Spleen (tissue), 11 donors: ENCODE measurements around the gene COPRS. TPM values are rescaled to one million over a fixed set of nuclear protein-coding genes. Genes with fewer than 3 reads are reported as not detected.

Experiments
- DNase-seq: peaks from one replicate; pipeline ENCODE4 v3.0.0-alpha.2; 2020
- H3K27ac ChIP-seq, 8 donors: fragments of 200-600 bp; sonication (generic) in 7 of 8; 1 replicate in 4 of 8; 2 replicates in 4 of 8; pipeline versions ENCODE4 v1.5.0 to v1.8.0; 2016 to 2021; ENCODE audit warnings: inconsistent platforms in 4 of 8, mild to moderate bottlenecking in 4 of 8, moderate library complexity in 1 of 8
- H3K27me3 ChIP-seq, 7 donors: fragments of 200-600 bp; sonication (generic) in 6 of 7; replicated peaks in 1 of 7; 1 replicate in 4 of 7; 2 replicates in 3 of 7; pipeline versions ENCODE4 v1.5.0 to v1.8.0; 2016 to 2021; ENCODE audit warnings: inconsistent platforms in 3 of 7, mild to moderate bottlenecking in 1 of 7
- H3K36me3 ChIP-seq, 6 donors: fragments of 200-600 bp; sonication (generic) in 5 of 6; 1 replicate in 4 of 6; 2 replicates in 2 of 6; pipeline versions ENCODE4 v1.5.0 to v1.8.0; 2016 to 2021; ENCODE audit warnings: inconsistent platforms in 2 of 6
- H3K4me1 ChIP-seq, 6 donors: fragments of 200-600 bp; sonication (generic) in 5 of 6; 1 replicate in 3 of 6; 2 replicates in 3 of 6; pipeline versions ENCODE4 v1.5.0 to v1.8.0; 2016 to 2021; ENCODE audit warnings: inconsistent platforms in 3 of 6
- H3K4me3 ChIP-seq, 8 donors: fragments of 200-600 bp; sonication (generic) in 7 of 8; 1 replicate in 4 of 8; 2 replicates in 4 of 8; pipeline versions ENCODE4 v1.5.0 to v1.8.0; 2016 to 2021; ENCODE audit warnings: inconsistent platforms in 4 of 8, mild to moderate bottlenecking in 4 of 8, moderate library complexity in 2 of 8
- H3K9me3 ChIP-seq, 8 donors: fragments of 200-600 bp; sonication (generic) in 7 of 8; 1 replicate in 4 of 8; 2 replicates in 4 of 8; pipeline versions ENCODE4 v1.5.0 to v1.8.0; 2016 to 2021; ENCODE audit warnings: inconsistent platforms in 4 of 8
- CTCF ChIP-seq, 11 experiments: fragments of 200-600 bp in 7 of 11; fragments of 450-650 bp in 4 of 11; sonication (generic) in 4 of 11; IDR thresholded peaks in 8 of 11; conservative IDR thresholded peaks in 3 of 11; 1 replicate in 7 of 11; 2 replicates in 4 of 11; pipeline versions ENCODE4 v1.4.0 to v1.8.0; 2016 to 2021; ENCODE audit warnings: antibody characterized with exemption in 11 of 11, inconsistent platforms in 4 of 11, mild to moderate bottlenecking in 1 of 11
- POLR2A ChIP-seq, 3 donors: fragments of 450-650 bp; IDR thresholded peaks; one replicate each; pipeline ENCODE4 v1.5.1; 2017; ENCODE audit warnings: antibody characterized with exemption in 3 of 3, mild to moderate bottlenecking in 1 of 3
- POLR2AphosphoS5 ChIP-seq, 3 donors: sonication (generic); formaldehyde crosslinking; IDR thresholded peaks; one replicate each; pipeline ENCODE4 v1.5.1; 2017; ENCODE audit warnings: antibody characterized with exemption in 3 of 3
- WGBS, 5 donors: extraction: QIAGEN DNeasy Blood & Tissue Kit in 3 of 5; methylation state at CpG; one replicate each; pipeline versions ENCODE4 v1.1.5 to v1.1.7; 2013 to 2018; 5-methylcytosine and 5-hydroxymethylcytosine counted together
- intact Hi-C: fragments of 100-400 bp; cut with DNase I; formaldehyde crosslinking; loops from one replicate; pipeline ENCODE4 v1.15.0; 2023; ENCODE audit warnings: low total_unique reads
- polyA plus RNA-seq, 3 donors: library from polyadenylated mRNA; stranded (reverse); fragments of 200-250 nt; gene quantifications; one replicate each; pipeline ENCODE4 v1.2.1, GENCODE V29; 2013
- total RNA-seq, 7 donors: library from RNA; depleted of rRNA in 3 of 7; stranded (reverse); fragments of >200 nt in 3 of 7; fragmentation: NEBNext Ultra II Directional in 4 of 7; extraction: Animal tissue kit (Norgen Biotek cat#: 25700) in 4 of 7; gene quantifications; one replicate each; pipeline versions ENCODE4 v1.1.0 to v1.2.1, GENCODE V29; 2016 to 2021
- donor health status: healthy with polysubstance abuse.
- donor health status: DM: no; HTN: no; CAD: no; lungs with moderate emphysema.
- donor health status: DM: no; HTN: no; CAD: no.
- donor health status: Bipolar disorder and iron deficiency.
- donor health status: healthy.
- donor health status: DM: no; HTN: no; CAD: no.
- donor health status: DM: yes; HTN: yes; CAD: no.

The COPRS gene
- total and polyA plus RNA-seq, 10 donors, result 16.4 to 51.3 (median 32.6) TPM

GRCh38 chr17:31882571-31882970 is 23.5 kb upstream of the COPRS start:
- DNase-seq, result no peak
- H3K4me3 ChIP-seq, result peak overlapping the region in 1 of 8 donors; percentile 3
- H3K36me3 ChIP-seq, result peaks cover 0 to 100% (median 95%) of the 10 kb centered on the region in 6 donors
- peaks cover 0 to 25% (median 1%) of the 10 kb centered on the region in 6 donors for H3K4me1 ChIP-seq
- TF ChIP-seq POLR2A (IDR thresholded peaks at IDR 0.05), result no peak
- no peak for TF ChIP-seq POLR2AphosphoS5 (IDR thresholded peaks at IDR 0.05)
- TF ChIP-seq CTCF (IDR thresholded peaks at IDR 0.05 in 8 of 11, conservative IDR thresholded peaks at IDR 0.05 in 3 of 11), result no peak
- H3K27ac ChIP-seq, result peak overlapping the region in 5 of 8 donors; percentile 7 to 69 (median 51)
- no peaks in the 10 kb centered on the region for H3K27me3 ChIP-seq
- no peaks in the 10 kb centered on the region for H3K9me3 ChIP-seq
- intact Hi-C loops, result no loop called here
- WGBS, 5 donors, result 51 to 70% (median 67%) methylated on average over 6 of the region's 6 CpGs

GRCh38 chr17:31880311-31880710 is 21.3 kb upstream of the COPRS start:
- WGBS, 5 donors, result 96 to 99% (median 97%) methylated on average over 8 of the region's 8 CpGs
- Histone ChIP-seq H3K27me3 (no peaks in the 10 kb centered on the region), H3K9me3 (no peaks in the 10 kb centered on the region), H3K36me3 (peaks cover 0 to 100% (median 93%) of the 10 kb centered on the region in 6 donors), H3K4me3 (no peak overlapping the region), H3K4me1 (peaks cover 0 to 20% (median 0%) of the 10 kb centered on the region in 6 donors), H3K27ac (no peak overlapping the region)
- intact Hi-C loops, result no loop called here
- TF ChIP-seq CTCF (IDR thresholded peaks at IDR 0.05 in 8 of 11, conservative IDR thresholded peaks at IDR 0.05 in 3 of 11) (no peak), POLR2AphosphoS5 (IDR thresholded peaks at IDR 0.05) (no peak), POLR2A (IDR thresholded peaks at IDR 0.05) (no peak)
- DNase-seq, result no peak

- no peak overlapping the region for H3K27ac ChIP-seq
- peaks cover 0 to 100% (median 93%) of the 10 kb centered on the region in 6 donors for H3K36me3 ChIP-seq
- intact Hi-C loops, result no loop called here
- DNase-seq, result no peak
- no peak for TF ChIP-seq POLR2A (IDR thresholded peaks at IDR 0.05)
- TF ChIP-seq POLR2AphosphoS5 (IDR thresholded peaks at IDR 0.05), result no peak
- no peak for TF ChIP-seq CTCF (IDR thresholded peaks at IDR 0.05 in 8 of 11, conservative IDR thresholded peaks at IDR 0.05 in 3 of 11)
- no peaks in the 10 kb centered on the region for H3K9me3 ChIP-seq
- H3K27me3 ChIP-seq, result no peaks in the 10 kb centered on the region
- H3K4me1 ChIP-seq, result peaks cover 0 to 17% (median 0%) of the 10 kb centered on the region in 6 donors
- no peak overlapping the region for H3K4me3 ChIP-seq
Measured at GRCh38 chr17:31878703-31879073, 19.6 kb upstream of the COPRS start.

GRCh38 chr17:31877911-31878702 is 19.1 kb upstream of the COPRS start:
- Histone ChIP-seq H3K27ac (no peak overlapping the region), H3K9me3 (no peaks in the 10 kb centered on the region), H3K36me3 (peaks cover 0 to 100% (median 93%) of the 10 kb centered on the region in 6 donors), H3K27me3 (no peaks in the 10 kb centered on the region), H3K4me1 (peaks cover 0 to 12% (median 0%) of the 10 kb centered on the region in 6 donors), H3K4me3 (no peak overlapping the region)
- TF ChIP-seq CTCF (IDR thresholded peaks at IDR 0.05 in 8 of 11, conservative IDR thresholded peaks at IDR 0.05 in 3 of 11) (no peak), POLR2AphosphoS5 (IDR thresholded peaks at IDR 0.05) (no peak), POLR2A (IDR thresholded peaks at IDR 0.05) (no peak)
- no peak for DNase-seq
- intact Hi-C loops, result no loop called here
- 88 to 94% (median 91%) methylated on average over 9 of the region's 9 CpGs for WGBS, 5 donors
